Activated gamma-delta T cell (primary cell): ENCODE data around the gene ITFG1.
"Not testable (repeated sequence)": the region's sequence is repeated elsewhere in the genome, so short reads cannot be mapped to it uniquely, and the experiment has no call there.

Source experiments
- DNase-seq: peaks from one replicate; lab custom pipeline; 2025; lab: John Stamatoyannopoulos, UW

The ITFG1 gene

GRCh38 chr16:47324309-47324708 is 136.6 kb downstream of the ITFG1 start:
- DNase-seq: not testable (repeated sequence)

DNA sequence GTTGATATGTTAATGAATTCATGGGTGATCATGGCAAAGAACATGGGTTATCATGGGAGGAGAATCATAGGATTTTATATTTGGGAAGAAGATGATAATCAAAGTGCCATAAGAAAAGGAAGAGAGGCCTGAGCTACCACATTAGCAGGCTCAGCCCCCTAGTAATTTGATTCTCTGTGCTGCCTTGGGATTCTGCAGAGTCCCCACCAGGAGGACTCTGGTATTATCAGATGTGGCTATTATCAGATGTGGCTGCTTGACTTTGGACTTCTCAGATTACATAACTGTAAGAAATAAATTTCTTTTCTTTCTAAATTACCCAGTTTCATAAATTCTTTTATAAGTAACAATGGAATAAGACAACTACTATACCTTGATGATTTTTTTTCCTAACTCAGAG is 137.6 kb downstream of the ITFG1 start:
- no peak for DNase-seq

- no peak for DNase-seq
Observed at GRCh38 chr16:47320546-47321310, 140.1 kb downstream of the ITFG1 start.

DNA sequence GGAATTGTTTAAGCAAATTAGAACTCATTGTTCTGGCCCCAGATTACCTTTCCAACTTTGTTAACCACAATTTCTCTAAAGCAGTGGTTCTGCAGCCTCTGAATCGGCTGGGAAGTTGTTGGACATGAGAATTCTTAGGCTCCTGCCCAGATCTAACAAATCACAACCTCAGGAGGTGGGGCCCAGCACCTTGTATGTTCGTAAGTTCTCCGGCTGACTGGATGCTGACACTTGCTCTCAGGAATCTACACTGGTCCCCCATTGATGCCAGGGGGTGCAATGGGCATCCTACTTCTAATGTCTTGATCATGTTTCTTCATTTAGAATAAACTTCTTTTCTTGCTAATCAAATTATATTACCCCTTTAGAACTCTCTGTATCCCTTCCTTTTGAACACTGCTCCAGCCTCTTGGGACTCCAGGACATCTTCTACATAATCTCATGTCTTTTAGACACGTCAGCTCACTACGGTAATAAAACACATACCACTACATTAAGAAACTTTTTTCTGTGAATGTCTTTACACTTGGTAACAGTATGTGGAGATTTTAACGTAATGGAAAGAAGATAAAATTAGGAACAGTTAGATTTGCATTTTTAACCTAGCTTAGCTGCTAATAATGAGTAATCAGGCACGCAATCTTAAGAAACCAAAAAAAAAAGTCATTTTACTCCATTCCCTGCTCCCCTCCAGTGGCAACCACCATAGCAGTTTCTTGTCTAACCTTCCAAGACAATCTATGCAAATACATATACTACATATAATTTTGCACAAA is 143.2 kb downstream of the ITFG1 start:
- no peak for DNase-seq

DNA sequence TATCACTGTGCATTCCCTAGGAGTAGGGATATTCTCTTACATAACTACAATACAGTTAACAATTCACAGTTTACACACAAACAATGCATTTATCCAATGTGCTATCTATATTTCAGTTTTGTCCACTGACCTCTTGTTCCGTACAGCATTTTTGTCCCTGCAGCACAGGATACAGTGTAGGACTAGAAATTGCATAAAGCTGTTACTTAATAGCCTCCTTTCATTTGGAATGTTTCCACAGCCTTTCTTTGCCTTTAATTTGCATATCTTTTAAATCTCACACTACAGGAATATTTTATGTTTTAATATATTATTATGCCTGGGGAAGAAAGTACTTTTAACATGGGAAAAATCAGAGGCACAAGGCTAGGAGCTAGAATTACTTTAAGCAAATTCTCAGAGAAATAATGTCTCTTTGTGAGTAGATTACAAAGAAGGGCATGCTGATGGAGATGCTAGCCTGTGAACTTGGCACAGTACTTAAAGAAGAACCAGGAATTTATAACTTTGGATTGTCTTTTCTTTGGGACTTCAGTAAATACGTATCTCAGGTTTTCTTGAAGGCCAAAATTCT is 144.3 kb downstream of the ITFG1 start:
- no peak for DNase-seq

DNA sequence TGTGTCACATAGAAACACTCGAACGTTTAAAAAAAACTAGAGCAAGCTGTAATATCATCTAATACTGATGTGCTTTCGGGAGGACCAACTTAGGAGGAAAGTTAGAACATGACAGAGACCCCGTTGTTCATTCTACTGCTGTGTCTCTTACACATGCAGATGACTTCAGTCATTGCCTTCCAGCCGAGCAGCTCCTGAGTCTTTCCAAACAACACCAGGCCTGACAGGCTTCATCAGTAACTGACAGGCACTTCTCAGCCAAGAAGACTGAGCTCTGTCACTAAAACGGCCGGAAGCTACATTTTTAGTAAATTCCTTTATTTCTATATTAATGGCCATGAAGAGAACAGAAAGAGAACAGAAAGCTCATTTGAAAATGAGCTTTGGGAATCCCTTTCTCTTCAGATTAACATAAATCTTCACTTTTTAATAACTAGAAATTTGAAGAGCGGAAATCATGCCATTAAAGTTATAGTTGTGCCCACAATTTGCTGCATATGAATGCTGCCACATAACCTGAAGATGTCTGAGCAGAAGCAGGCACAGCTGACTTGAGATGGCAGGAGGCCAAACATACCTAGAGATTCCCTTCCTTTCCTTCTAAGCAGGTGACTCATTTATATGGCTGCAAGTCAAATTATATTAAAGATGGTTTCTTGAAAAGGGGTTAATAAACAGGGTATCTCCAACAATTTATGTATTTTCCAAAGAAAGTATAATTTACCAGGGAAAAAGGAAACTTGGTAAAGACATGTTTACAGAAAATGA is 148.9 kb downstream of the ITFG1 start:
- DNase-seq: no peak

DNA sequence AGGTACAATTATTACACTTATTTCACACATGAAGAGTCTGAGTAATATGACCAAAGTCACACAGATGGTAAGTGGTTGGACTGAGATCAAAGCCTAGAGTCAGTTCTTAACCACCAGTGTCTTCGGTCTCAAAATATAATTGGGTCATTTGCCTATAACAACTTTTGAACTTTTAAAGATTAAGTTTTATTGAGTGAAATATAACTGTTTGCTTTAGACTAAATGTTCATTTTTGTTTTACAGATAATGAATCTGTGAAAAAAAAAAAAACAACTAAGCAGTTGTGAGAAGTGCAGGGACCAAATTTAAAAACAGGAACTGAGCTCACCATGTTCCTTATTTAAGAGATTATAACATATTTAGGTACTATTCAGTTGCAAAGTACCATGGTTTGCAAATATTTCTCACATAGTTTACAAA is 150.1 kb downstream of the ITFG1 start:
- DNase-seq: no peak

GRCh38 chr16:47309581-47310312 is 151.1 kb downstream of the ITFG1 start:
- no peak for DNase-seq

GRCh38 chr16:47308601-47309000 is 152.3 kb downstream of the ITFG1 start:
- DNase-seq: no peak

GRCh38 chr16:47304563-47304962 is 156.3 kb downstream of the ITFG1 start:
- DNase-seq: no peak

GRCh38 chr16:47299587-47299986 is 161.3 kb downstream of the ITFG1 start:
- no peak for DNase-seq

DNA sequence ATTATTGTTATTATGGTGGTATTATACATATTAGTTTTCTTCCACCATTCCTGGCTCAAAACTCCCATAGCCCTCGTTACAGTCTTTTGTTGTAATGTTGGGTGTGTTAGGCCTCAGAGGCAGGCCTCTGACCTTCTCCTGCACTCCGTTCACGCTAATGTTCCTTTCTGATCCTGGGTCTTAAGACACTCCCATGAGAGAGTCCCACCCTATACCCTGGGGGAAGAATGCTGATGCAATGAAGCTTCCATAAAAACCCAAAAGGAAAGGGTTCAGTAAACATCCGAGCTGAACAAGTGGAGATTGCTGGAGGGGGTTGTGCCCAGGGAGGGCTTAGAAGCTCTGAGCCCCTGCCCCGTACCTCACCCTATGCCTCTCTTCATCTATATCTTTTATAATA is 175.9 kb downstream of the ITFG1 start:
- no peak for DNase-seq

DNA sequence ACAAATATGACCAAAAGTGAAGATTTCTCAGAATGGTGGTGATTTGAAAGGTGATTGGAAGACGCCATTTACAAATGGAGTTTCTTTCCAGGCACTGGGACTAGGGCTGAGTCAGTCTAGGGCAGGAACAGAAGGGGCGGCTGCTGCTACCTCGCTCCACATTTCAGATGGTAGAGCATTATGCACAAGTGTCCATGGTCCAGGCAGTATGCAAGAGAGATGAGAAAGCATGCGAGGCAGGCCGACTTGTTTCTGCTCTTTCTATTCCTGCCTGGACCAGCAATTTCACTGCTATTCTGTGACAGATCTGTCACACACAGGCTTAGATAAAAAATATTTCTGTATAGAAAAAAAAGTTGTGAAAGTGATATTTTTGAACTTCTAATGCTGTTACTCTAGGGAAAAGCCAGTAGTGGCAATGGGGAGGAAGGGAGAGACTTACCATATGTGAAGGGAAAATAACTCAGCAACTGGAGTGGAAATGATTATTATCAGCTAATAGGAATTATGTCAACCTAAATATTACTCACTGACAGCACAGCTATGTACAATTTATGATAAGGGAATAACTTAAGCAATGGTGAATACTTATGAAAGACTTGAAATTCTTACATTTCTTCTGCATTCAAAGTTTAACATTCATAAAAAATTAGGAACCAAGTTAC is 182.4 kb downstream of the ITFG1 start:
- no peak for DNase-seq

GRCh38 chr16:47276522-47276921 is 184.3 kb downstream of the ITFG1 start:
- DNase-seq: no peak

GRCh38 chr16:47262938-47263337 is 197.9 kb downstream of the ITFG1 start:
- no peak for DNase-seq

GRCh38 chr16:47260503-47260902 is 200.4 kb downstream of the ITFG1 start:
- DNase-seq: no peak

DNA sequence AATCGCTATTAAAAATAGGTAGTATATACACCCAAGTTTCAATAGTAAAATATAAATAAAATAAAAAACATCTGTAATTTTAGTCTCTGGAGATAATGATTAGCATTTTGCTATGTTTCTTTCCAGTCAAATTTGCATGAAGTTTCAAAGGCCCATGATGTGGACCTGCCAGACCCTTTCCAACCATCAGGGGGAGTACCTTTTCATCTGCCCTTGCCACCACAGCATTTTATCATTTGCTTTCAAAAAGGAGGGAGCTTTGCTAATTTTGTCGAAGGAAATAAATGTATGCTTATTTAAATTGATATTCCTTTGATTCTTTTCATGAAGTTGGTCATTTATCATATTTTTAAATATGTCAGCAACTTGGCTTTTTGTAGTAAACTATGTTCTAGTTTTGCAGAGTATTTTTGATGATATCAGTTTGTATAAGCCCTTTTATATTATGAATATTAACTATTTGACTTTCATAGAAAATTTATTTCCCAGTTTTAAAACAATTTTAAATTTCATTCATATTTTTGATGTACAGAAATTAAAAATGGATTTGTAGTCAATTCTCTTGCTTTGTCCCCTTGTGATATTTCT is 201.9 kb downstream of the ITFG1 start:
- no peak for DNase-seq

DNA sequence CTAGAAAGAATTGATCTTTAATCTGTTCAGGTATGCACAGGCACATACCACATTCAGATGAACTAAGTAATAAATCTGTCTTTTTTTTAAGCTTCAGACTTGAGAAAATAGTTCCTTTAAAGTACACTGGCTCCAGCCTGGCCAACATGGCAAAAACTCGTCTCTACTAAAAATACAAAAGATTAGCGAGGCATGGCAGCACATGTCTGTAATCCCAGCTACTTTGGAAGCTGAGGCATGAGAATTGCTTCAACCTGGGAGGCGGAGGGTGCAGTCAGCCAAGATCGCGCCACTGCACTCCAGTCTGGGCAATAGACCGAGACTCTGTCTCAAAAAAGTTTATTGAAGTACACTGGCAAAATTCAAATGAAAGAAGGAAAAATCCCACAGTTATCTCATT is 206.1 kb downstream of the ITFG1 start:
- no peak for DNase-seq

DNA sequence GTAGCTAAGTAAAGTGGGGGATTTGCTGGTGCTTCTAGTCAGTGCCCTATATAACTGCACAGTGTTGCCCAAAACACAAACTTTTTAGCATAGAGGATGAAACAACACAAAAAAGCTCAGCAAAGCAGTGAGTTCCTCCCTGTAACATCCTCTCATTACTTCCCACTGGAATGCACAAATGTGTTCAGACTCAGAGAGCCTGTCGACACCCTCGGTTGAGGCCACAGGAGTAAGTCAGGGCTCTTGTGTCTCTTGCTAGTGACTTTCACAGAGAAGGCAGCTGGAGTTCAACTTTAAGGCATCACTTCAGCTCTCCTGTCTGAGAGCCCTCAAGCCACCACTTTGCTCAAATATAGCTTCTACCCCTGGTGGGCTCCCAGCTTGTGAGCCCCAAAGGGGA is 209.9 kb downstream of the ITFG1 start:
- DNase-seq: no peak

DNA sequence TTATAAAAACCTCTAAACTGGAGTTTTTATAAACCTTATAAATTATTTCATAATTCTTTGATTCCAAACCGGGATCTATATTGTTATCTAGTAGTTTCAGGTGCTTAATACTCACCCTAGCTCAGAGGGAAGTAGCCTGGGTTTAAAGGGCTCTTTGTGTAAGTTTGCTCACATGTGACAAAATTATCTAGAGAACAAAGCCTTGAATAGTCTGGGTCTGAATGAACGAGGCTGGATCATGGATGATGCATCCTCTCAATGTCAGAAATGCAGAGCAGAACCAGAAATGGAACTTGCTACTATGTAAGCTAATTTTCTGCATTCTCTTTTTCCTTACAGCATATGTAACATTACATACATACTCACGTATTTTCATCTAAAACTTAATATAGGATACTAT is 213.2 kb downstream of the ITFG1 start:
- DNase-seq: no peak

- DNase-seq: no peak
Observed at GRCh38 chr16:47244206-47244605, 216.7 kb downstream of the ITFG1 start.
